ENCODE results near the gene ACAA1.

Gene ACAA1

DNA sequence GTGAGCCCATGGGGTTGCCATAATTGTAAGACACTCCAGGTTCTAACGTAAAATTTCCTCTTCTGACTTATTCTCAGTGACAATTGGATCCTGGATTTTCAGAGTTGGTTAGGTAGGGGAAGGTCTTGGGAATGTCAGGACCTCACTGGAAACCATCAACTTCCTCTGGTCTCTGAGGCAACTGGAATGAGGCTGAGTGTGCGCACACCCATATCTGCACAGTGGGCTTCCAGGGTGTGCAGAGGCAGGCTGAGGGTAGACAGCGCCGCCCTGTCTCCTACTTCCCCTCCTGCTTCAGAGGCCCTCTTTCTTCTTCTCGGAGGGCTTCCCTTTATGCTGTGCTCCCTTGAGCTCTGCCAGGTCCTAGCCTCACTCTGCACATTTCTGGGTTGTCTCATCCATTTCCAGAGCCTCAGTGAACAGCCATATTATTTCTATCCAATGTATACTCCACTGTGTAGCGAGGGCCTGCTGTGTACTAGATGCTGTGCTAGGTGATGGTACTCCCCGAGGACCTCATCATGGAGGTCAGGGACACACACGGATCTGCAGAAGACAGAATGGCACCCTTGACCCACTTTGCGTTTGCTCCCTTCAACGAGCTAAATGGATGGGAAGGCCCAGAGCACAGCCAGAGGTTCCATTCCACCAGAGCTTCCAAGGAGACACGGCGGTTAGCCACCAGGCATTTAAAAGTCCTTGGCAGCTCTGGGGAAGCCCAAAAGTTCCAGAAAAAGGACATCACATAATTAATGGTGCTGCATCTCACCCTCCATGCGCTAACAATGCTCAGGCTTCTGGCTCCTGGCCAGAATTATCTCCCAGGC is 18.3 kb downstream of the ACAA1 start:
- peak in 3 of 14 donors; percentile 14 to 35 (median 26) for DNase-seq

DNA sequence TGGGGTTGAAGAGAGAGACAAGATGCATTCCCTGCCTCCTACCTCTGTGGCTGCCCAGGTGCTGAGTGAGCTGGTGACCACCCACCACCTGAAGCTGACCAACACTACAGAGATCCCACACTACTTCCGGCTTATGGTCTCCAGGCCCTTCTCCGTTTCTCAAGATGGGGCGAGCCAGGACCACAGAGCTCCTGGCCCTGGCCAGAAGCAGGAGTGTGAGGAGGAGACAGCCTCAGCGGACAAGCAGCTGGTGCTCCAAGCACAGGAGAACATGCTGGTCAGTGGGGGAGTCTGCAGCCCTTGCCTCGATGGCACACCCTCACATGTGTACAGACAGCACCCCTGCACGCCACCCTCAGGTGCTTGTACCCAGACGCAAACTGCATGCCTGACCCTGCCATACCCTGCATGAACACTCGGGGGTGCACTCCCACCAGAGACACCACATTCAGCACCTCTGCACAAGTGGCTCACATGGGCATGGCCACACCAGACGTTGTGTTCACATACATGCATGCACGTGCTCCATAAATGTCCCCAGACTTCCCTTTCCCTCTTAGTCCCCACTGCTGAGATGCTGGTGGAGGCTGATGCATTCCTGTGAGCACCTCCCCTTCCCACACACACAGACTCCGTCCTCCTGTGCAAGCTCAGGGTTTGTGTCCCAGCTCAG is 19.0 kb downstream of the ACAA1 start:
- peak in 5 of 14 donors; percentile 12 to 26 (median 20) for DNase-seq

DNA sequence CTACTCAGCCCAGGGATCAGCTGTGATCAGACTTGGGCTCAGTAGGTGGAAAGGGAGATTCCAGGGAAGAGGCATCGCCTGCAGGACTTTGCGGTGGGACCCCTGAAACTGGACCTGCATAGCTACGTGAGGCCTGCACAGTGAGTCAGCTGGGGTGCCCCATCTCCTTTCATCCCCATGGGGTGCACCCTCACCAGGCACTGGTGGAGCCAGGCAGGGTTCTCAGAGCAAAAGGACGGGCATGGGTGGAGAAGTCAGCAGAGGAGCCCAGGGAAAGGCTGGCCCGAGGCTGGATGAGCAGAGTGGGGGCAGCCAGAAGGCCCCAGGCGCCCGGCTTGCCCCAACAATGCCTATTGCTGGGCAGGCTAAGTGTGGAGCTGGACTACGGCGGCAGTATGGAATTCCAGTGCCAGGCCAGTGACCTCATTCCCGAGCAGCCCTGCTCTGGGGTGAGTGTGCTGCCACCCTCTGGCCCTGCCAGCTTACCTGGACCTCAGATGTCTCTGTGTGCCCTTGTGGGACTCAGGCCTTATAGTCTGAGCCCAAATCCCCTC is 19.7 kb downstream of the ACAA1 start:
- DNase-seq, result peak in 2 of 14 donors; percentile 11 to 12

DNA sequence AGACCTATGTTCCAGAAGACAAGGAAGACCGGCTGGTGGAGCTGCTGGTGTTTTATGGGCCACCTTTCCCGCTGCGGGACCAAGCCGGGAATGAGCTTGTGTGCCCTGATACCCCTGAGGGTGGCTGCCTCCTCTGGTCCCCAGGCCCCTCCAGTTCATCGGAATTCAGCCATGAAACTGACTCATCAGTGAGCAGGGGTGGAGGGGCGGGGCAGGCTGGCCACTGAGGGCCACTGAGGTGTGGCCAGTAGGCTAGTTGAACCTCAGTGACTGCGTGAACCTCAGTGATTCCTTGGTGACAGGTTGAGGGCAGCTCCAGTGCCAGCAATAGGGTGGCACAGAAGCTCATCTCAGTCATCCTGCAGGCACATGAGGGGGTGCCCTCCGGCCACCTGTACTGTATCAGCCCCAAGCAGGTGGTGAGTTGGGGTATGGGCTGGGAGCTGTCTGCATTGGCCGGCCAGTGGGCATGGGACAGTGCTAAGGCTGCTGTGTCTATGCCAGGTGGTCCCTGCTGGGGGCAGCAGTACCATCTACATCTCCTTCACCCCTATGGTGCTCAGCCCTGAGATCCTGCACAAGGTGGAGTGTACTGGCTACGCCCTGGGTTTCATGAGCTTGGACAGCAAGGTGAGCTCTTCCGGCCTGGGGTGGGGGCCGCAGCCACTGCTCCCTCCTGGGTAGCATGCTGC is 20.3 kb downstream of the ACAA1 start:
- DNase-seq, result no peak

DNA sequence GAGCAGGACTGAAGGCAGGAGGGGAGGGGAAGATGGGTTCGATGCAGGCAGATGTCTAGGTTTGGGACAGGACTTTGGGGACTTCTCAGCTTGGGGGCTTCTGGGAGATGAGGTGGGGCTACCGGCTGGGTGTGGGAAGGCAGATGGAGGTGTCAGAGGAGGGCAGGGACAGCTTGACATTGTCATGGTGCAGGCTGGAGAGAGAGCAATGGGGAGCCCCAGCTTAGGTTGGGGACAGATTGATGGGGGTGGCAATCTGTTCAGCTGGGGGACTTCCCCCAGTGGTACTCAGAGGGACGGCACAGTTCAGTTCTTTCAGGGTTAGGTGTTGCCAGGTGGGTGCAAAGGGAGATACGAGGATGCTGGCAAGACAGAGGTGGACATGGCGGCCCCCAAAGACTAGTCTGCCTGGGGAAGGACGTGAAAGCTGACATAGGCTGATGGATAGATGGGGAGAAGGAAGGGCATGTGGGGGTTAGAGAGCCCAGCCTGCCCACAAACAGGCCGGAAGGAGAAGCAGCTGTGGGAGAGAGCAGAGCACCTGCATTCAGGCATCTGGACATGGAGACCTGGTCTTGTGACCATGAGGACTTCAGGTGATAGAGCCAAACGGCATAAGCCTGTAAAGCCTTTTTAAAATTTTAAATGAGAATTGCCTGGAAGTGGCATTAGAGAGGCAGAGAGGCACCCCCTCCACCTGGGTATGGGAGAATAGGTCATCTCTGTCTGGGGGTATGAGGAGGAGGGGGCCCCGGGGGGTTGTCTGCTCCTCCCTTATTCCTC is 21.1 kb downstream of the ACAA1 start:
- DNase-seq, result no peak

DNA sequence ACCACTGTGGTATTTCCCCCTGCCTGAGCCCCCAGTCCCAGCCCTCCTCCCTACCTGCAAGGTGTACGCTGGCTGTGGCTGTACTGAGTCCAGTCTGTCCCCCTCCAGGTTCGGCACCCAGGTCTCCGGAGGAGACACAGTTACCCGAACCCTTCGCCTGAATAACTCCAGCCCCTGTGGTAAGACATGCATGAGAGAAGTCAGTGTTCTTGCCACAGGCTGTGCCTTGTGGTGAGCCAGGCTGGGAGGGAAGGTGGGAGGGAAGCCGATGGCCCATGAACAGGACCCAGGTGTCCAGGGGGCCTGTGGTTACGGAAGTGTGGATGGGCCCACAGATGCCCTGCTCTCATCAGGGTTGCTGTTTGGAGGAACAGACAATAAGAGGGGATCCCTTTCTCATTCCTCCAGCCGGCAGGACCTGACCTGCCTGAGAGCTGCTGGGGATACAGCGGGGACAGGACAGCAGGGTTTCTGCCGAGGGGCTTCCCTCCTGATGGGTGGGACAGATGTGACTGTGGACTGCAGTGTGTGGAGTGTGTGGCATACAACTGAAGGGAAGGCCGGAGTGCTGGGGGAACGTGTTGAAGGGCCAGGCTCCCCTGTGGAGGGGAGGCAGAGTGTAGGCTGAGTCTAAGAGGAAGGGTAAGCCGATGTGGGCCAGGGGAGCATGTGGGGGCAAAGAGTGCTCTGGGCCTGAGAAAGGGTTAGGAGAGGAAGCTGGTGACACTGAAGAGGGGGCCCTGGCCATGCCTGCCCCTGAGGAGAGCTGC is 21.9 kb downstream of the ACAA1 start:
- no peak for DNase-seq

DNA sequence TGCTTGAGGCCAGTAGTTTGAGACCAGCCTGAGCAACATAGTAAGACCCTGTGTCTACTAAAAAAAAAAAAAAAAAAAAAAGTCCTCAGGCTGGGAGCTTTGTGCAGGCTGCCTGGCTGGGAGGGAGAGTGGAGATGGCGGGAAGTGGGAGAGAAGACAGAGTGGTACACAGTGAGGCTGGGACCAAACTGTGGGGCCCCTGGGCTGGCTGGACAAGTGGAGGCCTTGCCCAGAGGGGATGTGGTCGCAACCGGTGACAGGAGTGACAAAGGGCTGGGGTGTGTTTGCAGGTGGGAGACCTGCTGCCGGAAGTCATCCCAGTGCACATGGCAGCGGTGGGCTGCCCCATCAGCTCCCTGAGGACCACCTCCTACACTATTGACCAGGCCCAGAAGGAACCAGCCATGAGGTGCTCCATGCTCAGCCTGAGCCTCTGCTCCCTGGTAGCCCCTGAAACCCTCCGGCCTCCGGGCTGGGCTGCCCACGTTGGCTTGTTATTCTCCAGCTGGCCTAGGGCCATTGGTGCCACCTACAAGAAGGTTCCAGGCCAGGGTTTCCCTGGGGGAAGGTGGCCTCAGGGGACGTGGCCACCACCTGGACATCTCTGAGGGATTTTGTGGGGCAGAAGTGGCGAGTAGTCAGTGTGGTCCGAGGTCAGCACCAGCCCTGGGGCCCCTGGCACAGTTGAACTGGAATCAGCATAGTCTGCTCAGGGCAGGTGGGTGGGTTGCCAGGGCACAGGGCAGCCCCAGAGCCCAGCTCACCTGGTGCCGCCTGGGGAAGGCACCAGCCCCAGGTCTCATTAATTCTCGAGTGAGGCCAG is 22.7 kb downstream of the ACAA1 start:
- DNase-seq, result no peak

DNA sequence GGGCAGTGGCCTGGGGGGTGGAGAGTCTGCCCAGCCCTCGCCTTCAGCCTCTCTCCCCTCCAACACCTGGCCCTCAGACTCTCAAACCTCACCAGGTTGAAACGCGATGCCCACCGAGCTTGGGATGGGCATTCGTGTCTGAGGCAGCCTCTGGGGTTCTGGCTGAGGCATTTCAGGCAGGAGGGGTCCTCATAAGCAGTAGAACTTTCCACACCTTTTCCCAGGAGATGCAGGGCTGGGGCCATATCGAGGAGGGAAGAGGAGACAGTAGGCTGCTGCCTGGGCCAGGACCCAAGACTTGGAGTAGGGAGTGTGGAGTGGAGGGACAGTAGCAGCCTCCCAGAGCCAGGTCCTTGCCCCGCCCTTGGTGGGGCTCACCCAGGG is 24.6 kb downstream of the ACAA1 start:
- DNase-seq, result no peak

DNA sequence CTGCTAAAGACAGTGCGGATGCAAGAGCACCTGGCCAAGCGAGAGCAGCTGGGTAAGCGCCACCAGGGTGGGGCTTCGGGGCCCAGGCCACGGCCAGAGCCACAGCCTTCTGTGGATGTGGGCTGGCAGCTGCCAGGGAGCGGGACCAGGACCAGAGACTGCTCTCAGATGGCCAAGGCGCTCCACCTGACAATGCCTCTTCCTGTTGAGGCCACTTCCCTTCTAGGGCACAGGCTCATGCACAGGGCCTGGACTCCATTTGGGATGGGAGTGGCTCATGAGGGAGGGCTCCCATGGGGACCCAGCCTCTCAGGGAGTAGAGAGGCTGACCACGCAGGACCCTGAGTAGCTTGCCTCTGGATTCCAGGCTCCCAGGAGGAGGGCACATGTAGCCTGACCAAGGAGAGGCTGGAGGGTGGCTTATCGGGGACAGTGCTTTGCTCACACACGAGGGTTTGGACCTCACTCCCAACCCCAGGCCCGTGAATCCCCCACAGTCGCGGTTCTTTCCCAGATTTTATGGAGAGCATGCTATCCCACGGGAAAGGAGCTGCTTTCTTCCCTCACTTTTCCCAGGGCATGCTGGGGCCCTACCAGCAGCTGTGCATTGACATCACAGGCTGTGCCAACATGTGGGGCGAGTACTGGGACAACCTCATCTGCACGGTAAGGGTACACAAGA is 25.1 kb downstream of the ACAA1 start:
- no peak for DNase-seq

DNA sequence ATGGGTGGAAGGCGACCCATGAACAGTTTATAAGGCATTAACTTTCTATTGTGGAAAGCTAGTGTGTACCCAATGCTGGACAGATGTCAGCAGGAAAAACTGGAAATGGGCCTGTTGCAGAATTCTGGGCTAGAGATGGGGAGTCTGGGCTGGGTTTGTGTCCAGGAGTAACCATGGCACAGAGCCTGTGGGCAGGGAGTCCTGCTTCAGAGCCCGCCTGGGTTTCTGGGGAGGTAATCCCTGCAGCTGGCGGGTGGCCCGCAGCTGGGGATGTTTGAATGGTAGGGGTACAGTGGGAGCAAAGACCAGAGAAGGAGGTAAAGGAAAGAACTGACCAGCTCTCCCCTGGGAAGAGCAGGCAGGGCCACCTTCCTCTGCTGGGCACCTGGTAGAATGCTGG is 25.7 kb downstream of the ACAA1 start:
- DNase-seq, result no peak

DNA sequence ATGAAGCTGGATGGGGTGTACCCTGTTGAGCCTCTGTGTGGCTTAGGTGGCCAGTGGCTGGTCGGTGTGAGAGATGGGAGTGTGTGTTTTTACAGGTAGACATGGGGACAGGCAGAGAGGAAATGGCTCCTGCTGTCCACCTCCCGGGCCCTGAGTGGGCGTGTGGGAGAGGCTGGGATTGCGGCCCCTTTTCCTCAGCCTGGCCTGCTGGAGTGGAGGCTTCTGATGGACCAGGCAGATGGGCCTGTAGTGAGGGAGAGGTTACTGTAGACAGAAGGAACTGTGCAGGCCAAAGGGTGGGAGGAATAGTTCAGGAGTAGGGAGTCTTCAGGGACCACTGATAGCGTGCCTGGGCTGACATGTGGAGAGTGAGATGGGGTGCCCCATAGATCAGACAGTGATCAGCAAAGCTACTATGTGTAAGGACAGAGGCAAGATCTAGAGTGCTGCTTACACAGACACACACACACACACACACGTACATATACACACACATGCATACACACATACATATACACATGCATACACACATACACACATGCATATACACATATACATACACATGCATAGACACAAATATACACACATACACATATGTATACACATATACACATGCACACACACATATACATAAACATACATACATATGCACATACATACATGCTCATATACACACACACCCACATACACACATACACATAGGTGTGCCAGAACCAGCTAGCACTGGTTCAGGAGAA is 26.4 kb downstream of the ACAA1 start:
- DNase-seq, result no peak

DNA sequence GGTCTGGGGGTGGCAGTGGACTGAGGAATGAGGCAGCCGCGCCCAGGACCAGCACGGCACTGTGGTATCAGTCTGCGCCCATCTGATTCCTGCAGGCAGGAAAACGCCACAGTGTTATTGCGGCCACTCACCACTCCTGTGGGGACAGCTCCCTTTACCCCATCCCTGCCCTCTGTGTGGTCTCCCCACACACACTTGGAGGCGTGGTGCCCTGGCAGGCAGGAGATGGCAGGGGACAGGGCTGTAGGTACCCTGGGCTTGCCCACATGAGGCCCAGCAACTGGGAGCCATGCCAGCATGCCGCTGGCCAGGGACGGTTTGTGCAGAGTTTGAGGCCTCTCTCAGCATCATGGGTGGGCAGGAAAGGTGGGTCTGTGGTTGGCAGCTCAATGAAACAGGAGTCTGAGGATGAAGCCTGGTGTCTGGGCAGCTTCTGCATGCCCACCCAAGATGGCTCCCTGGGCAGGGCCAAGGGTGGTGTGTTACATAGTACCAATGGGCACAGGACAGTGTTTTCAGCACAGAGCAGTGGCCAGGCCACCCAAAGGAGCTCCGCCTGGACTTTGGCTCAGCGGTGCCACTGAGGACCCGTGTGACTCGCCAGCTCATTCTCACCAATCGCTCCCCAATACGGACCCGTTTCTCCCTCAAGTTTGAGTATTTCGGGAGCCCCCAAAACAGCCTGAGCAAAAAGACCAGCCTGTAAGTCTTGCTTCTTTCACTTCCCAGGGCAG is 27.2 kb downstream of the ACAA1 start:
- DNase-seq, result no peak

DNA sequence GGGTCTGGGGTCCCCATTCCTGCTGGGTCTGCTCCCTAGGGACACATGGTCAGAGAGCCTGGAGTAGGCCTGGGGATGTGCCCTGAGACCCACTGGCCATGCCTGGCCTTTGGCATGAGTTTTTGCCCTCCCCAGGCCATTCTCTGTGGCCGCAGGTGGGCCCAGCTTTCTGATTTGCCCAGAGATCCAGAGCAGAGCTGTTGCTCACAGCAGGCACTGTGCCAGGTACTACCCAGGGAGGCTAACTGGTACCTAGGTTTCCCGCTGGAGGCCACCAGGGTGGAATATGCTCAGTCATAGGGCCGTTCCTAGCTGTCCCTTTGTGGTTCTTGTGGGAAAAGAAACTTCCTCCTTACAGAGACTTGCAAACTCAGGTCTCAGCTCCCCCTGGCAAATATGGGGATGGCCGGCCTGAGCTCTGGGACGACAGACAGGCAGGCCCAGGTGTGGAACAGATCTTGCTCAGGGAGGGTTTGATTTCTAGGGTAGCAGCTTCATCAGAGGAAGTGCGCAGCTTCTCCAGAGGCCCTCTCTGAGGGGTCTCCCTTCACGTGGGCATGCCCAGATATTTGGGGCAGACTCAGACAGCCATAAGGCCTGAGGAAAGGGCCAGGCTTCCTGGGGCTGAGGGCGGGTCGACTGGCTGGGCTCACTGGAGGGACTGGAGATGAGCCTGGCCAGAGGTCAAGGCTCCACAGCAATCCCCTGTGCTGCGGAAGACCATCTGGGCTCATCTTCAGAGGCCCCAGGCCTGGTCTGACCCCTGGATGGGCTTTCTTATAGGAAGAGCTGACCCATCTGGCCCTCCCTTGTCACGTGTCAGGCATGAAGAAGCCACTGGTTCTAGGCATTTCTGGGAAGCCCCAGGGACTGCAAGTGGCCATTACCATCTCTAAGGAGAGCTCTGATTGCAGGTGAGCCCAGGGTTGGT is 28.0 kb downstream of the ACAA1 start:
- no peak for DNase-seq

DNA sequence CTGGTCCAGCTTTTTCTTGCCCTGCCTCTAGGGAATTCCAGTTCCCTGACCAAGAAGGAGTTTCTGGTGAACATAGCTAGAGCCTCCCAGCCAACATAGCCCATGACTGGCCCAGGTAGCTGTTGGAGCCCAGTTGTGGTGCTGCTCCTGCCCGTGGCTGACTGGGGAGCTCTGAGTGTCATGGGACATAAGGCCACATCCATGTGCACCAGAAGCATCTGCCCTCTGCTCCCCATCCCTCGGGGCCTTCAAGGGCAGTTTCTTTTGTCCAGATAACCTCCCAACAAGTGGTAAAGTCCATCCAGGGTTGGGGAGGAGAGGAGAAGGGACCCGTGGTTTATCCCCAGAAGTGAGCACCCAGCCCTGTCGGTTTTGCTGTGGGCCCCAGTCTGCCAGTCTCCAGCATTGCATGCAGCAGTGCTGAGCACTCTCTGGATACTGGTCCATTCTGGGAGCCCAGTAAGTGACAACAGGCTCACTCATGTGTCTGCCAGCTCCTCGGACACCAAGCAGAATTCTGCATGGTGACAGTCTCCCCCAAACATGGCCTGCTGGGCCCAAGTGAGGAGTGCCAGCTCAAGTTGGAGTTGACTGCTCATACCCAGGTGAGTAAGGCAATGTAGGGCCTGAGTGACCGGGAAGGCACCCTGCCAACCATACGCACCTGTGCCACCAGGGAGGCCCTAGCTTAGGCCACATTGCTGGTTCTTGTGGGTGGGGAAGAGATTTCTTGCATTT is 28.8 kb downstream of the ACAA1 start:
- no peak for DNase-seq

DNA sequence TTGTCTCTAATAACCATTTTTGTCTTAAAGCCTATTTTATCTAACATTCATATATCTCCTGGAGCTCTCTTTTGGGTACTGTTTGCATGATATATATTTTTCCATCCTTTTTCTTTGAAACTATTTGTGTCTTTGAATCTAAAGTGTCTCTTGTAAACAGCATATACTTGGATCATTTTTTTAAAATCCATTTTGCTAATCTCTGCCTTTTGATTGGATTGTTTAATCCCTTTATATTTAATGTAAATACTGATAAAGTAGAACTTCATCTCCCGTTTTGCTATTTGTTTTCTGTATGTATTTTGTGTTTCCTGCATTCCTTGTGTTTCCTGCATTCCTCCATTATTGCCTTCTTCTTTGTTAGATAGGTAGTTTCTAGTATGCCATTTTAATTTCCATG is 31.4 kb downstream of the ACAA1 start:
- DNase-seq, result no peak

DNA sequence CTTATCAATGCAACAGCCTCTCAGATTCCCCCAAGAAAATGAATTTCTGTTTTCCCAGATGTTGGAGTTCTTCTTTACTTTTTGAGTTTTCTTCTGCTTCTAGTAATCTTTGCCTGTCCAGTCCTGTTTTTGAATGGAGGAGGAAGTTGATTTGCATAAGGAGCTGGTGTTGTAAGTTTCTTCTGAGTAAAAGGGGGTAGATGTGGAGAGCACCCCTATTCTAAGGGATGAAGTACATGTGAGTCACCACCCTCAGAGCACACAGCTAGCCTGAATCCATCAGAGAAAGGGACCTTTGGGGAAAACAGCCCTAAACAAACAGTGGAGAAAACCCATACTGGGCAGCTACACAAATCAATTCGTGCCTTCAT is 34.5 kb downstream of the ACAA1 start:
- DNase-seq, result no peak
